GM18951 (cell line): ENCODE results near the gene LARP4B.
A peak's percentile ranks its signal among the peaks of the same experiment; 100 is the strongest.
"Not testable (repeated sequence)": the region's sequence is repeated elsewhere in the genome, so short reads cannot be mapped to it uniquely, and the experiment has no call there.

Source experiments
- POLR2A ChIP-seq: IDR thresholded peaks from 4 replicates; pipeline ENCODE4 v1.6.1; 2011; ENCODE audit warnings: mild to moderate bottlenecking; ENCODE audit not compliant: insufficient read length, insufficient read depth; ENCODE audit errors: extremely low read depth
- in situ Hi-C: fragments of 300-500 bp; cut with MboI; formaldehyde crosslinking; loops from one replicate; pipeline ENCODE4 v1.12.0; 2022; ENCODE audit warnings: low sequenced_read_pairs, mixed read lengths, inconsistent platforms; ENCODE audit not compliant: unreplicated experiment

The LARP4B gene

DNA sequence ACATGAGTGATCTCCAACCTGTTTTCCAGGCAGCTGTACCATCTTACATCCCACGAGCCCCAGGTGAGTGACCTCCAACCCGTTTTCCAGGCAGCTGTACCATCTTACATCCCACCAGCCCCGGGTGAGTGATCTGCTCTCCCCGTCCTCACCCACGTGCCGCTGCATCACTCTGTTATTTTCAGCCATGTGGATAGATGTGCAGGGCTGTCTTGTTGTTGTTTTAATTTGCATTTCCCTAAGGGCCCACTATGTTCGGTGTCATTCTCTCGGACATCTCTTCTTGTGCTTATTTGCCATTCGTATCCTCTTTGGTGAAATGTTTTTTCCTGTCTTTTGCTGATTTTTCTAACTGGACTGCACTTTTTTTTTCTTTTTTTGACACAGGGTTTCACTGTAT is 17.9 kb upstream of the LARP4B start:
- TF ChIP-seq POLR2A: no peak
- in situ Hi-C loops: no loop called here

DNA sequence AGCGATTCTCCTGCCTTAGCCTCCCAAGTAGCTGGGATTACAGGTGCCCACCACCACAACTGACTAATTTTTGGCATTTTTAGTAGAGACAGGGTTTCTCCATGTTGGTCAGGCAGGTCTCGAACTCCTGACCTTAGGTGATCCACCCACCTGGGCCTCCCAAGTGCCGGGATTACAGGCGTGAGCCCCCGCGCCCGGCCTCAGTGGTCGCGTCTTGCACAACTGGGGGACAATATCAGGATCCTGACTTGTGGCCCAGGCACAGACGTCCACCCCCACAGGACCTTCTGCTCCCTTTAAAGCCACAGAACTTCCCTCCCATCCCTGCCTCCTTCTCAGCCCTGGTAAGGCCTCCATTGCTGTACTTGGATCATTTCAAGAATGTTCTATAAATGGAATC is 16.8 kb upstream of the LARP4B start:
- in situ Hi-C loops: no loop called here
- TF ChIP-seq POLR2A: no peak

DNA sequence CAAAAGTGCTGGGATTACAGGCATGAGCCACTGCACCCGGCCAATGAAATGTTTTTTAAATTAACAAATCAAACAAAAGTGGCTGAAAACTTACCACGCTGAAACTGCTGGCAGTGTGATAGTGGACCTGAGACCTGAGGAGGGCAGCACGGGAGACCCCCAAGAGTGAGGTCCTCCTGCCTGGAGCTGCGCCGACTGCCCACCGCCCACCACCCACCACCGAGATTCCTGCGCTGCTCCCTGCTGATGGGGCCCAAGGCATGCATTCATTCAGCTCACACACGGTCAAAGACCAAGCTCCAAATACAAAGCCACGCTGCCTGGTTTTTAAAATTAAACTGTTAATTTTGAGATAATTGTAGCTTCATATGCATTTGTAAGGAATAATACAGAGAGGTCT is 16.4 kb upstream of the LARP4B start:
- in situ Hi-C loops: no loop called here

DNA sequence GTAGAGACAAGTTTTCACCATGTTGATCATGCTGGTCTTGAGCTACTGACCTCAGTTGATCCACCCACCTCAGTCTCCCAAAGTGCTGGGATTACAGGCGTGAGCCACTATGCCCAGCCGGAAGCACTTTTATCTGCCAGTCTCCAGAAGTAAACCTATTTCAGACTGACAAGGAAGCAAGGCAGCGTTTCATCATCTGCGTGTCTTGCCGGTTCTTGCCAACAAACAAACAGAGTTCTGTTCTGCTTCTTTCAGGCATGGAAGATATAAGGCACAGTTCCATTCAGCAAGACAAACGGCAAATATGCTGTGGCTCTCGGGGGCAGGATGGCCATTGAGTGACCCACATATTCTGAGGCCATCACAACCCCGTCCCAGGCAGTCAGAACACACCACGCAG is 15.5 kb upstream of the LARP4B start:
- TF ChIP-seq POLR2A: no peak
- in situ Hi-C loops: no loop called here

More for the DNA sequence above, 16.4 kb upstream of the LARP4B start:
- TF ChIP-seq POLR2A: no peak

DNA sequence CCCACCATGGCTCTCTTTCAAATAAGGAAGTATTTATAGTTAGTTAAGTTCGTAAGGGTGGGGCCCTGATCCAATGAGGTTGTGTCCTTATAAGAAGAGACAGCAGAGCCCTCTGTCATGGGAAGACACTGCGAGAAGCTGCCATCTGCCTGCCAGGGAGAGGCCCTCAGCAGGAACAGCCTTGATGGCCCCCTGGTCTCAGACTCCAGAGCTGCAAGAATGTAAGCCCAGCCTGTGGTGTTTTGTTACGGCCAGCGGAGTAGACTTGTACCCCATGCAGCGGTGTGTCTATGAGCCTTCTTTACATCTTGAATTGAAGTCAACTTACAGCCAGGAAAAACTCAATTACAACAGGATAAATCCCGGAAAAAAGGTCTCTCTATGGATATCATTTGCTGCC is 14.3 kb upstream of the LARP4B start:
- TF ChIP-seq POLR2A: no peak
- in situ Hi-C loops: no loop called here

DNA sequence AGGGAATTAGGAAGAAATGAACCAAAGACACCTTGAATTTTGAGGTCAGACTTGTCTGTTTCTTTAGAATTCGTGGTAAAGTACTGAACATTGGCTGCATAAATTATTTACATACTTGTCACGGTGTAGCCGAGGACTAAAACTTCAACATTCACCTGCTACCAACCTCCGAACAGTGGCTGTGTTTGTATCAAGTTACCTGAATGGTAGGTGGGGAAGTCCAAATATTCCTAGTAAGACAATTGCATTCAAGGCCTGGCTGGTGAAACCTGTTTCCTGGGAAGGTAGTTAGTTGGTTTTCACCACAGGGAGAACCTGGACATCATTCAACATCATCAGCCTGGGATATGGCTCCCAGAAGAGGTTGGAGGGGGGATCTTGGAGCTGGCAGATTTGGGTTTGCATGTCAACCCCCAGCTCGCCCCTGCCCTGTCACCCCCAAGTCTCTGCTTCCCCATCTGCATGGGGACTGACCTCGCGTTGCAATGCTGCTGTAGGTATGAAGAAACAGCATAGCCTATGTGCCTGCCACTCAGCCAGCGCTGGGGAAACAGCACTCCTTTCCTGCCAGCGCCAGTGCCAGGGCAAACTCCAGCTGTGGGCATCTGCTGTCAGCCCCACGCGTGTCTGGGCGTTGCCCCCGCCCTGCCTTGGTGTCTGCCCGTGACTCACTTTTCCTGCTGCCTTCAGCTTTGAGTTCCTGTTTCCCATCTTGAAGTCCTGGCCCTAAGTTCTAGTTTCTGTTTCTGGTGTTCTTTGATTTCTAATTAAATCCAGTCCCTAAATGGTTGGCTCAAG is 12.7 kb upstream of the LARP4B start:
- in situ Hi-C loops: no loop called here
- no peak for TF ChIP-seq POLR2A

DNA sequence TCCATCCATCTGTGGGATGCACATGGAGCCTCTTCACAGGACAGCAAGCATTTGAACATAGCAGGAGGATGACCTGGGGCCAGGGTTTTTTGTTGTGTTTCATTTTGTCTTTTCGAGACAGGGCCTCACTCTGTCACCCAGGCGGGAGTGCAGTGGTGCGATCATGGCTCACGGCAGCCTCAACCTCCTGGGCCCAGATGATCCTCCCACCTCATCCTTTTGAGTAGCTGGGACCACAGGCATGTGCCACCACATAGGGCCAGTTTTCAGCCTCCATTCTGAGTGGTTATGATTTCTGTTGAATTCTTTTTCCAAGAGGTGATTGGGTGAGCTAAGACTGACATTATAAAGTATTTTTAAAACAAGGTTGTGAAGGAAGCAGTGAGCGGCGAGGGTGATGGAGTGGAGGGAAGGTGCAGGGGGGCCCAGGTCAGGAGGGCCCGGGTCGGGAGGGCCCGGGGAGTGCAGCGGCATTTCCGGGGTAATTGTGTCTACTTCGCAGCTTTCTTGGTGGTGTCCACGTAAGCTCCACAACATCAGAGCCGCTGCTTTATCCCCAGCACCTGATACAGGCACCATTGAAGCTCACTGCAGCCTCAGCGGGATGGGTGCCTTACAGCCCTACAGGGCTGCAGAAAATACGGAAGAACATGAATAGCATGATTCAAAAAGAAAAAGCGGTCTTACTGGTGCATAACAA is 12.0 kb upstream of the LARP4B start:
- in situ Hi-C loops: no loop called here
- no peak for TF ChIP-seq POLR2A

DNA sequence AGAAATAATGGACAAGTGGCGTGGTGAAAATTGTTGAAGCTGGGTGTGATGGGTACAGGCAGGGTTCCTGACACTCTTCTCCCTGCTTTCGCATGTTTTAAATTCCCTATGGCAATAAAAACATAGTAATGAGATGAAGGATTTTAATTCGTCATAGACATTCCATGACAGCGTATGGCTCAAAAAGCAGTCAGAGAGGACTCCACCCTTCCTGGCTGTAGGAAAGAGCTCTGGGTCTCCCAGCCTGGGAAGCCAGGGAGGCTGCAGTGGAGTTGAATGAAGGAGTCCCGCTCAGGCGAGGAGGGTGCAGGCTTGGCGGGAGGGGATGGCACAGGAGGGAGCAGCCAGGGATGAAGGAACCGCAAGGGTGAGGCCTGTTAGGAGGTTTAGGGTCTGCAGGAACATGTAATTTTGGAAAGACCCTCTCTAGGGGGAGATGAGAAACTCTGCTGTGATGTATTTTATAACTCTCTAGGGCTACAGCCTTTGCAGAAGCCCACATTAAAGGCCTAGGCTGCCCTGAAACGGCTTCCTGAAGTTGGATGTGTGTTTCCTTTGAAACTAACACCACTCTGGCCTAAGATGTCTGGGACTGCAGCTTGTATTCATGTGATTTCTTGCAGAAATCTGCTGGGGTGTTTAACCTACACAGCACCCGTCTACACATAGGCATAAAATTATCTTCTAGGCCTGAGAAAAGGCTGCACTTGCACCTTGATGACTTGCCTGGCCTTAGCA is 7.6 kb upstream of the LARP4B start:
- no peak for TF ChIP-seq POLR2A
- in situ Hi-C loops: no loop called here

DNA sequence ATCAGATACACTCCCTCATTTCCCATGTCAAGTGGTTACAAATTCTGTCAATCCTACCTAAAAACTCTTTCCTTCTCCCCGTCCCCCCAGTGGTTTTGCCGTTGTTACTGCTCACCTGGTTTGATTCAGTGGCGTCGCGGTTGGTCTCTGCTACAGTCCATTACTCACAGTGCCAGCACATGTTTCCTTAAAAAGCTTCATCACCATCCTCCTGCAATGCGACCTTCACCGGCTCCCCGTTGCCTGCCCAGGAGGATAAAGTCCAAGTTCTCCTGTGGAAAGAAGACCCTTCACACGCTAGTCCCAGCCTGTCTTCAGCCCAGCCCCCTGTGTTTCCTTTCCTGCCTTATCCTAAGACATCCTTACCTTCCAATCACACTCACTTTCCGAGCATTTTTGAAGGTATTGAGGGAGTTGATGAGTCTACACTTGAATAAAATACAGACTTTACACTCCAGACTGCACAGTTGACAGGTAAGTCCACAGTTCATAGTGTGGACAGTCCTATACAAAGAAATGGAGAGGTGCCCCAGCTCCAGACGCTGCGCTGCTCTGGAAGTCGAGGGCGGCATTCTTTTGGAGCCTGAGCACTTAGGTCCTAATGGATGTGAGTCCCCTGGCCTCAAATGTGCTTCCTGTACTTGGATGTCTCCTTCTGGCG is 3.4 kb upstream of the LARP4B start:
- TF ChIP-seq POLR2A: no peak
- in situ Hi-C loops: no loop called here

DNA sequence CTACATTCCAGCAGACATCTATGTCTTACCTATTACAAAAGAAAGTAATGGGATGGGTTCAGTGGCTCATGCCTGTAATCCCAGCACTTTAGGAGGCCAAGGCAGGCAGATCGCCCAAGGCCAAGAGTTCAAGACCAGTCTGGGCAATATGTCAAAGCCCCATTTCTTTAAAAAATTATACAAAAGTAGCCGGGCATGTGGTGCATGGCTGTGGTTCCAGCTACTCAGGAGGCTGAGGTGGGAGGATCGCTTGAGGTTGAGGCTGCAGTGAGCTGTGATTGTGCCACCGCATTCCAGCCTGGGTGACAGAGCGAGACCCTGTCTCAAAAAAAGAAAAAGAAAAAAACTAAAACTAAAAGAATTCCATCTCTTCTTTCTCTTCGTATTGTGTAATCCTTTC is 2.7 kb upstream of the LARP4B start:
- in situ Hi-C loops: not testable (repeated sequence)

DNA sequence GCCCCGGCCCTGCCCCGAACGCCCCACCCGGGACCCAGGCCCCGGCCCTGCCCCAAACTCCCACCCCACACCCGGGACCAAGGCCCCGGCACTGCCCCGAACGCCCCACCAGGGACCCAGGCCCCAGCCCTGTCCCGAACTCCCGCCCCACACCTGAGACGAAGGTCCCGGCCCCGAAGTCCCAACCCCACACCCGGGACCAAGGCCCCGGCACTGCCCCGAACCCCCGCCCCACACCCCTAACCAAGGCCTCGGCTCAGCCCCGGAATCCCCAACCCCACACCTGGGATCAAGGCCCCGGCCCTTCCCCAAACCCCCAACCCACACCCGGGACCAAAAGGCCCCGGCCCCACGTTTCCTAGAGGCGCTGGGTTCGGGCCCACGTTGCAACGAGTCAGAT is 1.1 kb upstream of the LARP4B start:
- TF ChIP-seq POLR2A: no peak
- in situ Hi-C loops: no loop called here

DNA sequence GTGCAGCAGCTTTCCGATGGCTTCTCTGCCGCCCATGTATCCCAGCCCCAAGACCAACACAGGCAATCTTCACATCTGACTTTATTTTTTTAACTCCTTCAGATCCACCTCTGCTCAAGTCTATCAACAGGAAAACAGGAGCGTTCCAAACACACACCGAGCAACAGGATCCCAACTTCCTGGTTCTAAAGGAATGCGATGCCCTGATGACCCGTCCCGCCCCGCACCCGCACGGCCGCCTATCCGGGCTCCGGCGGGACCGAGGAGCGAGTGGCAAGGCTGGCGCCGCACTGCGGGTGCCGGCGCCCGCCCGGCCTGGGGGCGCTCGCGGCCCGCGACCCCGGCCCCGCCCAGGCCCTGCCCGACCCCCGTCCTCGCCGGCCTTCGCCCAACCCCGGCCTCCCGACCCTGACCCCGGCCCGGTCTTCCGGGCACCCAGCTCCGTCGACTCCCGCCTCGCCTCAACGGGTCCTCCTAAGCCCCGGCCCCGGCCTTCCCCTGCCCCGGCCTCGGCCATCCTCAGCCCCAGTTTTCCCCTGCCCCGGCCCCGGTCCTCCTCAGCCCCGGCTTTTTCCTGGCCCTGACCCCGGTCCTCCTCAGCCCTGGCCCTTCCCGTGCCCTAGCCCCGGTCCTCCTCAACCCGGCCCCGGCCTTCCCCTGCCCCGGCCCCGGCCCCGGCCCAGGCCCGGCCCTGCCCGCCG is 730 bp downstream of the LARP4B start:
- in situ Hi-C loops: no loop called here
- TF ChIP-seq POLR2A: peak; percentile 25
